Kidney epithelial cell (primary cell): ENCODE measurements around the gene PLK3. TPM values are rescaled to one million over a fixed set of nuclear protein-coding genes. Genes with fewer than 3 reads are reported as not detected.
A peak's percentile ranks its signal among the peaks of the same experiment; 100 is the strongest.

ENCODE experiments used
- DNase-seq: peaks from one replicate; pipeline ENCODE4 v3.0.0-alpha.2; 2010; ENCODE audit warnings: low read depth
- H3K27me3 ChIP-seq: 2 replicates; pipeline ENCODE4 v1.6.0; 2011; ENCODE audit warnings: low read length; ENCODE audit not compliant: control insufficient read depth, insufficient read depth
- H3K36me3 ChIP-seq: 2 replicates; pipeline ENCODE4 v1.5.1; 2011; ENCODE audit warnings: low read length; ENCODE audit not compliant: control insufficient read depth, insufficient read depth
- H3K4me3 ChIP-seq: 2 replicates; pipeline ENCODE4 v1.5.1; 2011; ENCODE audit warnings: low read depth, mild to moderate bottlenecking, control low read depth, low read length
- CTCF ChIP-seq: IDR thresholded peaks from 2 replicates; pipeline ENCODE4 v1.5.1; 2011; ENCODE audit warnings: mild to moderate bottlenecking, moderate library complexity, low read length, control low read depth, inconsistent platforms; ENCODE audit not compliant: insufficient read depth, poor library complexity, severe bottlenecking
- total RNA-seq: library from RNA; depleted of rRNA; stranded (reverse); fragments of >200 nt; gene quantifications from 2 replicates; pipeline ENCODE4 v1.2.3, GENCODE V29; 2015

Gene PLK3
- total RNA-seq, 1 donor from 2014 or later = 53.7 TPM

GRCh38 chr1:44803062-44803311 lies 2.8 kb downstream of the PLK3 start:
- no peak for TF ChIP-seq CTCF
- no peaks in the 10 kb centered on the region for H3K27me3 ChIP-seq
- H3K36me3 ChIP-seq = peaks cover 11% of the 10 kb centered on the region
- no peak for DNase-seq
- no peak overlapping the region for H3K4me3 ChIP-seq

GRCh38 chr1:44803312-44804095 lies 3.3 kb downstream of the PLK3 start:
- DNase-seq = no peak
- Histone ChIP-seq H3K4me3 (no peak overlapping the region), H3K36me3 (peaks cover 11% of the 10 kb centered on the region), H3K27me3 (no peaks in the 10 kb centered on the region)
- TF ChIP-seq CTCF = no peak

- peak; percentile 2 for TF ChIP-seq CTCF
- DNase-seq = no peak
- no peaks in the 10 kb centered on the region for H3K27me3 ChIP-seq
- no peak overlapping the region for H3K4me3 ChIP-seq
- H3K36me3 ChIP-seq = peaks cover 11% of the 10 kb centered on the region
Measured at GRCh38 chr1:44805311-44806024, 5.3 kb downstream of the PLK3 start.

GRCh38 chr1:44806025-44806703 lies 6.0 kb downstream of the PLK3 start:
- no peak for DNase-seq
- no peak overlapping the region for H3K4me3 ChIP-seq
- H3K36me3 ChIP-seq = peaks cover 11% of the 10 kb centered on the region
- TF ChIP-seq CTCF = no peak
- no peaks in the 10 kb centered on the region for H3K27me3 ChIP-seq

GRCh38 chr1:44806704-44807363 lies 6.7 kb downstream of the PLK3 start, which contains the start of gene DYNLT4:
DYNLT4 (minus strand) TSS chr1:44807351; CDS start chr1:44806668, 683 bp downstream.
- no peak for TF ChIP-seq CTCF
- Histone ChIP-seq H3K36me3 (peaks cover 11% of the 10 kb centered on the region), H3K27me3 (no peaks in the 10 kb centered on the region), H3K4me3 (no peak within 1 kb of the TSS)
- no peak for DNase-seq
